OCI-LY3 (cell line): ENCODE data around the gene ETF1.

Experiments used
- H2AFZ ChIP-seq: fragments of 200-600, 300-600 bp; shearing (Covaris generic); 2 replicates; pipeline ENCODE4 v1.6.0; 2014; ENCODE audit warnings: antibody characterized with exemption, low read depth, low read length
- H3K27ac ChIP-seq: fragments of 200-600, 300-600 bp; sonication (generic); 2 replicates; pipeline ENCODE4 v1.5.1; 2014; ENCODE audit warnings: mild to moderate bottlenecking, low read length, moderate library complexity, mixed read lengths
- H3K27me3 ChIP-seq: fragments of 200-600, 300-600 bp; sonication (generic); 2 replicates; pipeline ENCODE4 v1.6.1; 2014; ENCODE audit warnings: low read depth, low read length, mixed read lengths
- H3K36me3 ChIP-seq: fragments of 200-600, 300-600 bp; sonication (generic); replicated peaks from 2 replicates; pipeline ENCODE3; 2014; ENCODE audit warnings: low read depth, low read length, mixed read lengths
- H3K4me1 ChIP-seq: fragments of 300-600, 200-600 bp; sonication (generic); 2 replicates; pipeline ENCODE4 v1.6.1; 2014; ENCODE audit warnings: low read length, mixed read lengths
- H3K4me2 ChIP-seq: fragments of 200-600, 300-600 bp; sonication (generic); 2 replicates; pipeline ENCODE4 v1.6.1; 2014; ENCODE audit warnings: low read length, mixed read lengths
- H3K4me3 ChIP-seq: fragments of 300-600, 200-600 bp; sonication (generic); 2 replicates; pipeline ENCODE4 v1.5.1; 2014; ENCODE audit warnings: antibody characterized with exemption, mild to moderate bottlenecking, low read length, moderate library complexity
- H3K79me2 ChIP-seq: fragments of 300-600, 200-600 bp; shearing (Covaris generic); 2 replicates; pipeline ENCODE4 v1.6.1; 2014; ENCODE audit warnings: mild to moderate bottlenecking, low read length, mixed read lengths
- H3K9ac ChIP-seq: fragments of 300-600, 200-600 bp; shearing (Covaris generic); 2 replicates; pipeline ENCODE4 v1.6.0; 2014; ENCODE audit warnings: mild to moderate bottlenecking, low read length, moderate library complexity
- H3K9me3 ChIP-seq: fragments of 200-600, 300-600 bp; shearing (Covaris generic); 2 replicates; pipeline ENCODE4 v1.6.1; 2014; ENCODE audit warnings: low read length, mixed read lengths; ENCODE audit not compliant: insufficient read depth
- H4K20me1 ChIP-seq: fragments of 200-600, 300-600 bp; sonication (generic); 2 replicates; pipeline ENCODE4 v1.6.1; 2016; ENCODE audit warnings: low read length, mixed read lengths; ENCODE audit not compliant: insufficient read depth
- EZH2phosphoT487 ChIP-seq: fragments of 200-600 bp; shearing (Covaris generic); IDR thresholded peaks from 2 replicates; pipeline ENCODE4 v1.6.1; 2018; ENCODE audit warnings: antibody characterized with exemption, mixed run types, low read depth
- TF ChIP-seq, protein P1 (sequence below): fragments of 200-600, 300-600 bp; sonication (generic); IDR thresholded peaks from 2 replicates; pipeline ENCODE4 v1.5.1; 2014; ENCODE audit warnings: antibody characterized with exemption, low read length, low read depth

ETF1 gene

DNA sequence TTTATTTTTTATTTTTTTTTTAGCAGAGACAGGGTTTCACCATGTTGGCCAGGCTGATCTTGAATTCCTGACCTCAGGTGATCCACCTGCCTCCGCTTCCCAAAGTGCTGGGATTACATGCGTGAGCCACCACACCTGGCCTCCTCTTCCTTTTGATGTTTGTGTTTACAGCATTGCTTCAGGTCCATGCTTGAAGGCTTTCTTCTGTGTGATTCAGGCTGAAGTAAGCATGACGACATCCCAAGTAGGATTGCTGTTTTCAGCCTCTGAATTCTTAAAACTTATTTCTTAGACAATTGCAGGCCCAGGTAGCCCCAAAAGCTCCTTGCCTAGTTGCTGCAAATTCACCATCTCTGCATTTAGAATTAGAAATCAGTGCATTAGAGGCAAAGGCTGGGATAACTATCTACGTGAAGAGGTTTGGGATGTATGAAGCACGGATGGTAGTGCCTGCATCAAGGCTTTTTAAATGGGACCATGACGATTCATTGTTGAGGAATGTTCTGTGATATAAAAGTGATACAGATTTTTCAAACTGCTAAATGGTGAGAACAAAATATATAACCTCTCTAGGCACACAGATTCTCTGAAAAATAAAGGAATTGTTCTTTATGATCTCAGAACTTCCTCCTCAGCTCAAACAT is 3.0 kb upstream of the ETF1 start:
- Histone ChIP-seq H3K79me2 (peaks cover 82% of the 10 kb centered on the region), H2AFZ (no peak overlapping the region), H3K4me2 (no peak overlapping the region), H4K20me1 (peaks cover 6% of the 10 kb centered on the region; the same call in 1 of the 2 replicates), H3K36me3 (peaks cover 4% of the 10 kb centered on the region), H3K9me3 (no peaks in the 10 kb centered on the region), H3K4me1 (peaks cover 21% of the 10 kb centered on the region), H3K27ac (no peak overlapping the region), H3K27me3 (no peaks in the 10 kb centered on the region), H3K9ac (no peak overlapping the region), H3K4me3 (no peak overlapping the region)
- TF ChIP-seq EZH2phosphoT487, result no peak
- TF ChIP-seq, protein P1, sequence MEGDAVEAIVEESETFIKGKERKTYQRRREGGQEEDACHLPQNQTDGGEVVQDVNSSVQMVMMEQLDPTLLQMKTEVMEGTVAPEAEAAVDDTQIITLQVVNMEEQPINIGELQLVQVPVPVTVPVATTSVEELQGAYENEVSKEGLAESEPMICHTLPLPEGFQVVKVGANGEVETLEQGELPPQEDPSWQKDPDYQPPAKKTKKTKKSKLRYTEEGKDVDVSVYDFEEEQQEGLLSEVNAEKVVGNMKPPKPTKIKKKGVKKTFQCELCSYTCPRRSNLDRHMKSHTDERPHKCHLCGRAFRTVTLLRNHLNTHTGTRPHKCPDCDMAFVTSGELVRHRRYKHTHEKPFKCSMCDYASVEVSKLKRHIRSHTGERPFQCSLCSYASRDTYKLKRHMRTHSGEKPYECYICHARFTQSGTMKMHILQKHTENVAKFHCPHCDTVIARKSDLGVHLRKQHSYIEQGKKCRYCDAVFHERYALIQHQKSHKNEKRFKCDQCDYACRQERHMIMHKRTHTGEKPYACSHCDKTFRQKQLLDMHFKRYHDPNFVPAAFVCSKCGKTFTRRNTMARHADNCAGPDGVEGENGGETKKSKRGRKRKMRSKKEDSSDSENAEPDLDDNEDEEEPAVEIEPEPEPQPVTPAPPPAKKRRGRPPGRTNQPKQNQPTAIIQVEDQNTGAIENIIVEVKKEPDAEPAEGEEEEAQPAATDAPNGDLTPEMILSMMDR, result no peak

DNA sequence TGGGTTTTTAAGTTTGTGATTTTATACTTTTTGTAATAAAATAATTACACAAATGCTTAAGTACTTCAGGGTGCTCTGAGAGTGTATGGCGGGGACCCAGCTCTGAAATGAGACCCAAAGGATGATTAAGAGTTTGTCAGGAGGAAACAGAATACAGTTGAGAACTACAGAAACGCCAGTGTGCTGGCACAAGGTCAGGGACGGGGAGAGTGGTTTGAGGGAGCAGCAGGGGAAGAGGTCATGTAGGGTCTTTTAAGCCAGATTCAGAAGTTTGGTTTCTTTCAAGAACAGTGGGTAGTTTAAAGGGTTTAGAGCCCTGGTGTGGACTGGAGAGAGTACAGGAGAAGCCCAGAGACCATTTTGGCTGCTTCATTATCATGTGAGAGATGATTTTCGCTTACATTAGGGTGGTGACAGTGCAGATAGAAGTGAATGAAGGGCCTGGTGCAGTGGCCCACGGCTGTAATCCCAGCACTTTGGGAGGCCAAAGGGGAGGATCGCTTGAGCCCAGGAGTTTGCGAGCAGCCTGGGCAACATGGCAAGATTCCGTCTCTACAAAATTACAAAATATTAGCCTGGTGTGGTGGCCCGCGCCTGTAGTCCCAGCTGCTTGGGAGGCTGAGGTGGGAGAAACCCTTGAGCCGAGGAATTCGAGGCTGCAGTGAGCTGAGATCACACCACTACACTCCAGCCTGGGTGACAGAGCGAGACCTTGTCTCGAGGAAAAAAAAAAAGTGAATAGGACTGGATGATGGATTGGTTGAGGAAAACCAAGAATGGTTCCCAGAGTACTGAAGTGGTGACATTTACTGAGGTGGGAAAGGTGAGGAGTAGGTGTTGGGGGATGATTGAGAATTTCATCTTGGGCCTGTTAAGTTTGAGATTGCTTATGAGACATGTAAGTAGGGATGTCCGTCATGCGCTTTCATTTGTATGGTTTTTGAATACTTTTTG is 1.4 kb upstream of the ETF1 start:
- Histone ChIP-seq H3K9ac (peak overlapping the region; percentile 91), H3K36me3 (peaks cover 18% of the 10 kb centered on the region), H3K4me2 (peak overlapping the region; percentile 87), H3K4me1 (peaks cover 36% of the 10 kb centered on the region), H4K20me1 (peaks cover 18% of the 10 kb centered on the region), H3K27me3 (no peaks in the 10 kb centered on the region), H3K79me2 (peaks cover 96% of the 10 kb centered on the region), H3K4me3 (peak overlapping the region; percentile 95), H3K27ac (peak overlapping the region; percentile 75), H2AFZ (no peak overlapping the region), H3K9me3 (no peaks in the 10 kb centered on the region)
- TF ChIP-seq, protein P1, result no peak
- TF ChIP-seq EZH2phosphoT487, result no peak

DNA sequence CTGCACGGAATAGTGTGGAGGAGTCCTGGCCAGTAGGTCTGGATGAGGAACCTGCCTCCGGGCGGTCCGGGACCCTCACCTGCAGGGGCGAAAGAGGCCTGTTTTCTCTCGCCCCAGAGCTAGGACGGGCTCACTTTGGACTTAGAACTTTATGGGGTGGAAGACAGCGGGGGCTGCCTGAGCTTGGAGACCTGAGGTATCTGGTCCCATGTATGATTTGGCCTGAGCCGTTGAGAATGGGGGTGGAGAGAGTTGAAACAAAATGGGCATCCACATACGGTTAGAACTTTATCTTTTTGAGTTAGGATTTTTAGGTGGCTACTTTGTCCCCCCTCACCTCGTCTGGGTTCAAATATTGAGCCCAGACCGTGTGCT is 681 bp upstream of the ETF1 start:
- Histone ChIP-seq H3K36me3 (peaks cover 23% of the 10 kb centered on the region), H3K4me1 (peaks cover 38% of the 10 kb centered on the region), H3K27me3 (no peaks in the 10 kb centered on the region)

More for the DNA sequence above, 681 bp upstream of the ETF1 start:
- peaks cover 23% of the 10 kb centered on the region for H4K20me1 ChIP-seq
- H3K9ac ChIP-seq, result peak overlapping the region; percentile 91
- H3K79me2 ChIP-seq, result peaks cover 96% of the 10 kb centered on the region
- H2AFZ ChIP-seq, result peak overlapping the region; percentile 62; the same call in 1 of the 2 replicates
- no peaks in the 10 kb centered on the region for H3K9me3 ChIP-seq
- peak overlapping the region; percentile 87 for H3K4me2 ChIP-seq
- H3K27ac ChIP-seq, result peak overlapping the region; percentile 75
- TF ChIP-seq, protein P1, result no peak
- TF ChIP-seq EZH2phosphoT487, result no peak
- H3K4me3 ChIP-seq, result peak overlapping the region; percentile 95
